H9 (cell line): ENCODE measurements around the gene TRIM2. TPM values are rescaled to one million over a fixed set of nuclear protein-coding genes. Genes with fewer than 3 reads are reported as not detected.

Experiments
- DNase-seq: peaks from one replicate; pipeline ENCODE4 v3.0.0-alpha.2; 2017
- H2AFZ ChIP-seq: one replicate; pipeline ENCODE4 v1.6.1; 2013; ENCODE audit warnings: mild to moderate bottlenecking, low read length, control low read depth, moderate library complexity
- H2AK5ac ChIP-seq: 2 replicates; pipeline ENCODE4 v1.6.1; 2013; ENCODE audit warnings: low read length, control low read depth, mixed read lengths; ENCODE audit not compliant: insufficient read length
- H2BK120ac ChIP-seq: one replicate; pipeline ENCODE4 v1.6.1; 2013; ENCODE audit warnings: low read depth, mild to moderate bottlenecking, low read length, control low read depth, inconsistent platforms; ENCODE audit not compliant: poor library complexity, severe bottlenecking
- H2BK12ac ChIP-seq: 2 replicates; pipeline ENCODE4 v1.6.1; 2013; ENCODE audit warnings: low read length, control low read depth, mixed read lengths, low read depth; ENCODE audit not compliant: insufficient read length
- H2BK15ac ChIP-seq: 2 replicates; pipeline ENCODE4 v1.6.1; 2013; ENCODE audit warnings: low read depth, low read length, control low read depth
- H2BK20ac ChIP-seq: one replicate; pipeline ENCODE4 v1.6.1; 2013; ENCODE audit warnings: low read depth, mild to moderate bottlenecking, low read length, control low read depth, inconsistent platforms; ENCODE audit not compliant: poor library complexity, severe bottlenecking
- H2BK5ac ChIP-seq: 2 replicates; pipeline ENCODE4 v1.6.1; 2013; ENCODE audit warnings: low read length, control low read depth, mixed read lengths; ENCODE audit not compliant: insufficient read length
- H3K14ac ChIP-seq: 2 replicates; pipeline ENCODE4 v1.6.1; 2013; ENCODE audit warnings: low read length, control low read depth; ENCODE audit not compliant: insufficient read depth
- H3K18ac ChIP-seq: 2 replicates; pipeline ENCODE4 v1.6.1; 2013; ENCODE audit warnings: low read depth, mild to moderate bottlenecking, mixed read lengths, low read length, control low read depth; ENCODE audit not compliant: insufficient read length
- H3K23ac ChIP-seq: 2 replicates; pipeline ENCODE4 v1.6.1; 2013; ENCODE audit warnings: low read length, control low read depth, mixed read lengths, low read depth; ENCODE audit not compliant: insufficient read length
- H3K23me2 ChIP-seq: 2 replicates; pipeline ENCODE4 v1.6.1; 2013; ENCODE audit warnings: low read depth, mild to moderate bottlenecking, mixed read lengths, low read length, control low read depth; ENCODE audit not compliant: insufficient read length, poor library complexity, severe bottlenecking
- H3K27ac ChIP-seq: 2 replicates; pipeline ENCODE4 v1.5.1; 2013; ENCODE audit warnings: low read length, control low read depth, mixed read lengths, low read depth; ENCODE audit not compliant: insufficient read length
- H3K27me3 ChIP-seq: 2 replicates; pipeline ENCODE4 v1.6.1; 2013; ENCODE audit warnings: low read length, control low read depth, inconsistent platforms; ENCODE audit not compliant: insufficient read depth
- H3K4ac ChIP-seq: 2 replicates; pipeline ENCODE4 v1.6.1; 2013; ENCODE audit warnings: low read depth, mild to moderate bottlenecking, control low read depth, inconsistent platforms, low read length, moderate library complexity
- H3K4me1 ChIP-seq: 2 replicates; pipeline ENCODE4 v1.6.1; 2013; ENCODE audit warnings: low read length, control low read depth, inconsistent platforms; ENCODE audit not compliant: insufficient read depth
- H3K4me2 ChIP-seq: 2 replicates; pipeline ENCODE4 v1.6.1; 2013; ENCODE audit warnings: low read length, control low read depth, mixed read lengths; ENCODE audit not compliant: insufficient read length, insufficient read depth
- H3K56ac ChIP-seq: 2 replicates; pipeline ENCODE4 v1.6.1; 2013; ENCODE audit warnings: low read depth, mild to moderate bottlenecking, mixed read lengths, low read length, control low read depth; ENCODE audit not compliant: insufficient read length
- H3K79me1 ChIP-seq: 2 replicates; pipeline ENCODE4 v1.6.1; 2013; ENCODE audit warnings: low read depth, mild to moderate bottlenecking, moderate library complexity, low read length, control low read depth, inconsistent platforms; ENCODE audit not compliant: insufficient read depth, poor library complexity, severe bottlenecking
- H3K79me2 ChIP-seq: 2 replicates; pipeline ENCODE4 v1.6.1; 2013; ENCODE audit warnings: low read length, control low read depth, inconsistent platforms; ENCODE audit not compliant: insufficient read depth
- H3K9ac ChIP-seq: 2 replicates; pipeline ENCODE4 v1.6.1; 2013; ENCODE audit warnings: low read length, control low read depth, mixed read lengths; ENCODE audit not compliant: insufficient read length; ENCODE audit errors: extremely low read depth
- H3K9me3 ChIP-seq: one replicate; pipeline ENCODE4 v1.6.1; 2013; ENCODE audit warnings: low read depth, low read length, inconsistent platforms; ENCODE audit not compliant: control insufficient read depth
- H3T11ph ChIP-seq: one replicate; pipeline ENCODE4 v1.6.1; 2013; ENCODE audit warnings: mild to moderate bottlenecking, low read length, control low read depth, inconsistent platforms
- H4K20me1 ChIP-seq: one replicate; pipeline ENCODE4 v1.6.1; 2013; ENCODE audit not compliant: control insufficient read depth, insufficient read length, insufficient read depth
- H4K5ac ChIP-seq: 2 replicates; pipeline ENCODE4 v1.6.1; 2013; ENCODE audit warnings: low read depth, mild to moderate bottlenecking, mixed read lengths, low read length, control low read depth; ENCODE audit not compliant: insufficient read length
- H4K8ac ChIP-seq: replicated peaks from 2 replicates; pipeline ENCODE4 v1.6.1; 2013; ENCODE audit warnings: low read length, control low read depth, mixed read lengths, low read depth; ENCODE audit not compliant: insufficient read length
- H4K91ac ChIP-seq: 2 replicates; pipeline ENCODE4 v1.6.1; 2013; ENCODE audit warnings: low read depth, mild to moderate bottlenecking, moderate library complexity, mixed read lengths, low read length, control low read depth; ENCODE audit not compliant: insufficient read length
- H3K27ac Mint-ChIP-seq, 3 experiments: 2 replicates in 2 of 3; 3 replicates in 1 of 3; pipeline ENCODE4 v1.8.0; 2020 to 2021; ENCODE audit warnings: mixed read lengths in 3 of 3, mild to moderate bottlenecking in 1 of 3, moderate library complexity in 1 of 3
- H3K27me3 Mint-ChIP-seq: 2 replicates; pipeline ENCODE4 v1.8.0; 2021; ENCODE audit warnings: low read depth, mild to moderate bottlenecking, moderate library complexity, mixed read lengths
- H3K36me3 Mint-ChIP-seq, 3 experiments: 2 replicates in 2 of 3; 3 replicates in 1 of 3; pipeline ENCODE4 v1.8.0; 2020 to 2021; ENCODE audit warnings: low read depth in 3 of 3, mixed read lengths in 3 of 3; ENCODE audit not compliant: insufficient read depth in 1 of 3
- H3K4me1 Mint-ChIP-seq, 2 experiments: 2 replicates each; pipeline ENCODE4 v1.8.0; 2020; ENCODE audit warnings: mixed read lengths in 2 of 2
- H3K4me3 Mint-ChIP-seq, 2 experiments: 2 replicates in 1 of 2; 3 replicates in 1 of 2; pipeline ENCODE4 v1.8.0; 2020 to 2021; ENCODE audit warnings: mild to moderate bottlenecking in 2 of 2, mixed read lengths in 2 of 2, moderate library complexity in 1 of 2
- H3K9me3 Mint-ChIP-seq, 2 experiments: 2 replicates in 1 of 2; 3 replicates in 1 of 2; pipeline ENCODE4 v1.8.0; 2020; ENCODE audit warnings: mild to moderate bottlenecking in 2 of 2, mixed read lengths in 2 of 2, moderate library complexity in 1 of 2
- CTCF ChIP-seq: fragments of 200-600 bp; sonication (generic); conservative IDR thresholded peaks from 3 replicates; pipeline ENCODE4 v1.8.0; 2021; ENCODE audit warnings: antibody characterized with exemption, mild to moderate bottlenecking
- WGBS: extraction: QIAGEN DNeasy Blood & Tissue Kit; methylation state at CpG from one replicate; pipeline ENCODE4 v1.1.7; 2013; ENCODE audit warnings: missing lambda C conversion rate, low lambda C conversion rate, mixed read lengths; ENCODE audit not compliant: insufficient read length; ENCODE audit errors: extremely low coverage; 5-methylcytosine and 5-hydroxymethylcytosine counted together
- total RNA-seq: library from RNA; stranded (reverse); gene quantifications from 2 replicates; pipeline ENCODE4 v1.2.1, GENCODE V29; 2021

Gene TRIM2
- total RNA-seq, 1 experiment from 2014 or later, result 28.9 TPM

GRCh38 chr4:153169776-153170175 is 34.5 kb upstream of the TRIM2 start:
- Histone ChIP-seq H2BK12ac (no peak overlapping the region), H3K23ac (no peak overlapping the region), H3K4ac (no peak overlapping the region), H2AK5ac (no peak overlapping the region), H2BK20ac (no peak overlapping the region), H4K8ac (no peak overlapping the region), H3K4me1 (no peaks in the 10 kb centered on the region), H4K20me1 (no peaks in the 10 kb centered on the region), H4K5ac (no peak overlapping the region), H3K18ac (no peak overlapping the region), H4K91ac (no peak overlapping the region), H3T11ph (no peak overlapping the region), H3K9me3 (no peaks in the 10 kb centered on the region), H3K14ac (no peak overlapping the region), H2BK5ac (no peak overlapping the region), H3K79me2 (no peaks in the 10 kb centered on the region), H3K9ac (no peak overlapping the region), H3K56ac (no peak overlapping the region), H3K4me2 (no peak overlapping the region), H3K79me1 (no peaks in the 10 kb centered on the region), H3K23me2 (no peaks in the 10 kb centered on the region), H3K27ac (no peak overlapping the region), H2AFZ (no peak overlapping the region), H2BK15ac (no peak overlapping the region), H2BK120ac (no peak overlapping the region), H3K27me3 (no peaks in the 10 kb centered on the region)
- peaks cover 0 to 2% of the 10 kb centered on the region in 2 experiments; a peak in 1 of 4 replicates for H3K4me1 Mint-ChIP-seq
- peaks cover 10% of the 10 kb centered on the region; the same call in 1 of the 2 replicates for H3K27me3 Mint-ChIP-seq
- no peak overlapping the region for H3K4me3 Mint-ChIP-seq
- WGBS, result no CpG with 5 or more reads among the region's 8 CpGs
- no peak for TF ChIP-seq CTCF
- H3K27ac Mint-ChIP-seq, result no peak overlapping the region
- no peak for DNase-seq
- peaks cover 5 to 6% of the 10 kb centered on the region in 2 experiments for H3K9me3 Mint-ChIP-seq
- peaks cover 0 to 4% (median 0%) of the 10 kb centered on the region in 3 experiments; a peak in 3 of 7 replicates for H3K36me3 Mint-ChIP-seq
